Fibroblast of pulmonary artery (primary cell): ENCODE data around the gene TRIM71.

Experiments used
- DNase-seq: peaks from one replicate; pipeline ENCODE4 v3.0.0-alpha.2; 2010; ENCODE audit warnings: low read depth
- H3K4me3 ChIP-seq: replicated peaks from 2 replicates; pipeline ENCODE4 v1.5.1; 2011; ENCODE audit warnings: low read depth, mild to moderate bottlenecking, control low read depth, low read length, moderate library complexity
- TF ChIP-seq, protein P1 (sequence below): IDR thresholded peaks from 2 replicates; pipeline ENCODE4 v1.5.1; 2011; ENCODE audit warnings: mild to moderate bottlenecking, control low read depth, low read length, inconsistent platforms; ENCODE audit errors: missing control alignments

The TRIM71 gene

DNA sequence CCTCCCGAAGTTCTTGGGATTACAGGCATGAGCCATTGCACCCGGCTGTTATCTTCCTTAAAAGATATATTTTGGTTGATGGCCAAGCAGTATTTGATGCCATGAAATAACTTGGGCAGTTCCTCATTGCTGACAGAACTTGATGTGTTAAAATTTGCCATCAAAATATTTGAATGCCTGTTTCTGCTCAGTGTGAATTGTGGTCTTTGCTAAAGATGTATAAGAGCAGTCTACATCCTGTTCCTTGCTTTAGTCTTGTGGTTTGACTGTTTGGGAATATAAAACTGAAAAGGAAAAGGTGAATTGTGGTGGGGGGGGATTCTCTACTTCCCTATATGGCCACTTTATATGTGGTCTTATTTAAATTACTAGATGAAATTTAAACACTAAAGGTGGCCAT lies 14.0 kb downstream of the TRIM71 start:
- DNase-seq = no peak
- H3K4me3 ChIP-seq = no peak overlapping the region
- TF ChIP-seq, protein P1, sequence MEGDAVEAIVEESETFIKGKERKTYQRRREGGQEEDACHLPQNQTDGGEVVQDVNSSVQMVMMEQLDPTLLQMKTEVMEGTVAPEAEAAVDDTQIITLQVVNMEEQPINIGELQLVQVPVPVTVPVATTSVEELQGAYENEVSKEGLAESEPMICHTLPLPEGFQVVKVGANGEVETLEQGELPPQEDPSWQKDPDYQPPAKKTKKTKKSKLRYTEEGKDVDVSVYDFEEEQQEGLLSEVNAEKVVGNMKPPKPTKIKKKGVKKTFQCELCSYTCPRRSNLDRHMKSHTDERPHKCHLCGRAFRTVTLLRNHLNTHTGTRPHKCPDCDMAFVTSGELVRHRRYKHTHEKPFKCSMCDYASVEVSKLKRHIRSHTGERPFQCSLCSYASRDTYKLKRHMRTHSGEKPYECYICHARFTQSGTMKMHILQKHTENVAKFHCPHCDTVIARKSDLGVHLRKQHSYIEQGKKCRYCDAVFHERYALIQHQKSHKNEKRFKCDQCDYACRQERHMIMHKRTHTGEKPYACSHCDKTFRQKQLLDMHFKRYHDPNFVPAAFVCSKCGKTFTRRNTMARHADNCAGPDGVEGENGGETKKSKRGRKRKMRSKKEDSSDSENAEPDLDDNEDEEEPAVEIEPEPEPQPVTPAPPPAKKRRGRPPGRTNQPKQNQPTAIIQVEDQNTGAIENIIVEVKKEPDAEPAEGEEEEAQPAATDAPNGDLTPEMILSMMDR = no peak

DNA sequence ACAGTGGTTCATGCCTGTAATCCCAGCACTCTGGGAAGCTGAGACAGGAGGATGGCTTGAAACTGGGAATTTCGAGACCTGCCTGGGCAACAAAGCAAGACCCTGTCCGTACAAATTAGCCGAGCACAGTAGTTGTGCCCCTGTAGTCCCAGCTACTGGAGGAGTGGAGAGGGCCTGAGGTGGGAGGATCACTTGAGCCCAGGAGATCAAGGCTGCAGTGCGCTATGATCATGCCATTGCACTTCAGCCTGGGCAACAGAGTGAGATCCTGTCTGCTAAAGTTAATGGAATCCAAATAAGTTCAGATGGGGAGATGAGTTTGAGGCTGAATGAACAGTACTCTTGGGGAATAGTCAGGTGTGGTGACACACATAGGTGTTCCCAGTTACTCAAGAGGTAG lies 14.4 kb downstream of the TRIM71 start:
- TF ChIP-seq, protein P1 = no peak
- no peak for DNase-seq
- H3K4me3 ChIP-seq = no peak overlapping the region

DNA sequence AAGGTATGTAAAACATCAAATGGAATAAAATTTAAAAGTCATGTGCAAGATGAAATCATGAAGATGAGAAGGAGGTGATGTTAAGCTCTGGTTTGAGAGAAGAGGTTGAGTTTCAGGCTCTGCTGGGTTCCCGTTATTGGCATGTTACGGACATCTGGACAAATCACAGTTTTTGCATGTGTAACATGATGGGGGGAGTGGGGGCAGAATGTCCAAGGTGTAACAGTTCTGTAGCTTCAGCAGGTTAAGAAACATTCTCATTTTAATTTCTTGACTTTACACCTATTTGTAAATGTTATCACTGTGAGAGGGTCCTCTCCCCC lies 17.2 kb downstream of the TRIM71 start:
- TF ChIP-seq, protein P1 = no peak
- no peak overlapping the region for H3K4me3 ChIP-seq
- DNase-seq = no peak

DNA sequence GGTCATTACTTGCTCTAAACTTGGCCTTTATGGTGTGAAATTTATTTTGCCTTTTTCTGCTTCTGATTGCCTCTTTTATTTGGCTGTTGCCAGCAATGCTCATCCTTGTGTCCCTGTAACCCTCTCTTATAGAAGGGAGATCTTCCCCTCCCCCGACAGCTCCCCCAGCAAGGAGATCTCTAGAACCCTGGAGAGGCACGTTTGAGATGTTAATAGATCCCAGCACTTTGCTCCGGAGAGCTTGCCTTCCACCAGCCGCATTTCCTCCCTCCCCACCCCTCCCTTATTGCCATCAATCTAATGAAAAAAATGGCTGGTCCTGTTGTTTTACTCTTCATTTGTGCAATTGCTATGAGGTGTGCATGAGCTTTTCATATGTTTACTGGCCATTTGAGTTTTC lies 18.2 kb downstream of the TRIM71 start:
- H3K4me3 ChIP-seq = no peak overlapping the region
- TF ChIP-seq, protein P1 = no peak
- DNase-seq = no peak

DNA sequence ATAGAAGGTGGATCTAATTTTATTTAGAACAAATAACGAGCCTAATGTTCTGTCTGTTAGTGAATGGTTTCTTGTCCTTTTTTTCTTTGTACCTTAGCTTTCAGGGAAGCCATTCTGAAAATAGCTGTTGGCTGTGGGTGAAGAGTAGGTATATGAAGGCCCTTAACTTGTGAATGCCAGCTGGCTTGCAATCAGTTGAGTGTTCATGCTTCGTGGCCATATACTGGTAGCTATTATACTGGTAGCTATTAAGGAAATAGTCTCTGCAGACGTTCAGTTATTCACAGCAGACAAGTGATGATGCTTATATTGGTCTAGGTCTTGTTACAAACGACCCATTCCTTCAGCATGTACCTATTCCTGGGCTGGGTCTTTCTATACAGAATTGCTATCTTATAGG lies 18.8 kb downstream of the TRIM71 start:
- DNase-seq = no peak

DNA sequence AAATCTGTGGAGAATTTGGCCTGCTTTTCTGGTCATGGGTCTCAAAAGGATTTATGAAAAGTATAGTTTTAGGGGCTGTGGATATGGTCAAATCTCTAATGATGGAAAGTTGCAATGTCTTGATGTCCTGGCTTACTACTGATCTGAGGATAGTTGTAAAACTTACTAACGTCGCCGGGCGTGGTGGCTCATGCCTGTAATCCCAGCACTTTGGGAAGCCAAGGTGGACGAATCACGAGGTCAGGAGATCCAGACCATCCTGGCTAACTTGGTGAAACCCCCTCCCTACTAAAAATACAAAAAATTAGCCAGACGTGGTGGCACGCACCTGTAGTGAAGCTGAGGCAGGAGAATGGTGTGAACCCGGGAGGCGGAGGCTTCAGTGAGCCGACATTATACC lies 19.6 kb downstream of the TRIM71 start:
- H3K4me3 ChIP-seq = no peak overlapping the region
- TF ChIP-seq, protein P1 = no peak
- no peak for DNase-seq

More for the DNA sequence above, 18.8 kb downstream of the TRIM71 start:
- TF ChIP-seq, protein P1 = no peak
- no peak overlapping the region for H3K4me3 ChIP-seq

DNA sequence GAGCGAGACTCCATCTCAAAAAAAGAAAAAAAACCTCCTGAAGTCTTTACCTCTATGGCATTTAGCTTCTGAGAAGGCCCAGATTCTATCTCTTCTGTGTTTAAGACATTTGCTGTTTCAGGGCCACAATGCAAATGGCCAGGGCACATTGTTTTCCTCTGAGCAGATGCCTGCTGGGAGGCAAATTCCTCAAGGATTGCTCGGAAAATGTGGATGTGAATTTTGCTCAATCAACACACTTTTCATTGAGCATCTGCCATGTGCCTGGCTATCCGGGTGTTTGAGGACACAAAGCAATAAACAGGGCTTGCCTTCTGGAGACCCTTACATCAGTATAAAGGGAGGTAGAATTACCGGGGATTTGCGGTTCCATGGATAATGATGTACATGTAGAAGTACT lies 20.0 kb downstream of the TRIM71 start:
- H3K4me3 ChIP-seq = no peak overlapping the region
- TF ChIP-seq, protein P1 = no peak
- DNase-seq = no peak
